Rectal smooth muscle tissue (tissue), 1 donor: Measurements from ENCODE around the gene RAMP3.
A peak's percentile ranks its signal among the peaks of the same experiment; 100 is the strongest.

Experiments used
- H3K27ac ChIP-seq: one replicate; pipeline ENCODE4 v1.7.0; 2013; ENCODE audit warnings: low read depth, low read length, inconsistent platforms
- H3K27me3 ChIP-seq: one replicate; pipeline ENCODE4 v1.7.0; 2013; ENCODE audit warnings: low read length; ENCODE audit not compliant: control insufficient read depth, insufficient read depth
- H3K36me3 ChIP-seq: one replicate; pipeline ENCODE4 v1.7.0; 2013; ENCODE audit warnings: low read length; ENCODE audit not compliant: control insufficient read depth, insufficient read depth
- H3K4me1 ChIP-seq: one replicate; pipeline ENCODE4 v1.7.0; 2013; ENCODE audit warnings: low read length; ENCODE audit not compliant: control insufficient read depth, insufficient read depth
- H3K4me3 ChIP-seq: one replicate; pipeline ENCODE4 v1.7.0; 2013; ENCODE audit warnings: low read length
- H3K9ac ChIP-seq: one replicate; pipeline ENCODE4 v1.7.0; 2013; ENCODE audit warnings: low read length

Gene RAMP3

DNA sequence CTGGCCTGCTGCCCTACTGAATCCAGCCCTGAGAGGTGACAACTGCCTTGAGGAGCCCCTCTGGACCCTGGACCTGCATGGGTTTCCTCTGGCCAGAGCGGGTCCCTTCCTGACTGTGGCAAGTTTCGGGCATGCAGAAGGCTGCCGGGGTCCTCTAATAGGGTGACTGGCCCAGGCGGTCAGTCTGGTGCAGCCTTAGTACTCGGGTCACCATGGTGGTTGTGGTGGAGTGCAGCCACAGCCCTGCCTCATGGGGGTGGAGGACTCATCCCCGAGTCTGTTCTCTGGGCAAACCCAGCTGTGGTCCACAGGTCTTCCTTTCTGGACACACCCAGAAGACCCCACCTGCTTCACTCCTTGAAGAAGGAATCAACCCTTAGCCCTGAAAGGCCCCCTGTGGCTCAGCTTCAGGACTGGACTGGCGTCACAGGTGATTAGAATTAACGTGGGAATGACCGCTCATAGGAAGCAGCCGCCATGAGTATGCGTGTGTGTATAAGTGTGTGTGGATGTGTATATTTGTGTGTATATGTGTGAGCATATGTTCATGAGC lies 28.7 kb downstream of the RAMP3 start:
- Histone ChIP-seq H3K36me3 (no peaks in the 10 kb centered on the region), H3K4me1 (no peaks in the 10 kb centered on the region)

DNA sequence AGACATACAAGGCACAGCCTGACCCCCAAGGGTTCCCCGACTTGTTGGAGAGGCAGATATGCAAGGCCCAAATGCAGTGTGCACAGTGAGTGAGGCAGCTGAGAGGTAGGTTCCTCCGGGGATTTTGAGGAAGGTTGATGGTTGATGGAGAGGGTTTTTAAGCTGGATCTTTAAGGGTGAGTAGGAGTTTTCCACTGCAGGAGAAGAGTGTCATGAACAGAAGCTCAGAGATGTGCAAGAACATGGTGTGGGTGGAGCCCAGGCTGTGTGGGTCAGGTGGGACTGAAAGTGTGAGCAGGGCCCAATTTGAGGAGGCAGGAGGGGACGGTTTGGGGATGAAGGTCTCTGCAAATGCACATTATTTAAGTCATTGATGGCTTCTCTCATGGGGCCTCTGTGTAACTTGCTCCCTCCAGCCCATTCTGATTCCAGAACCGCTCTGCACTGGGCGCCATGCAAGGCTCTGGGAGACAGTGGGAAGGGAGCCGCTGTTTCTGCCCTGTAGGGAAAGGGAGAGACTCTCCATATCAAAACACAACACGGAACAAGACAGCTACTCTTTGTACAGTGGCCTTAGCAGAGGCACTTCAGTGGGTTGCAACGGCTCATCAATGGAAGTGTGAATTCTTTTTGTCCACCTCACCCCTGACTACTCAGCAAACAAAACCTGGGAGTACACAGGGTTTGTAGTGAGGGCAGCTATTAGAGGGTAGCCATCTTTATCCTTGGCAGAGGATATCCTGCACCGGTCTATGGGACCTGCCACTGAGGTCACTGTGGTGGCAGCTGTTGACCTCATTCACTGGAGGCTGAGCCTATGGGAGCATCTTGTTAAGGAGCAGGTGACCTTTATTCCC lies 29.7 kb downstream of the RAMP3 start:
- no peaks in the 10 kb centered on the region for H3K4me1 ChIP-seq
- no peak overlapping the region for H3K9ac ChIP-seq
- no peaks in the 10 kb centered on the region for H3K36me3 ChIP-seq
- H3K27ac ChIP-seq = no peak overlapping the region
- H3K4me3 ChIP-seq = no peak overlapping the region
- no peaks in the 10 kb centered on the region for H3K27me3 ChIP-seq

More for the DNA sequence above, 28.7 kb downstream of the RAMP3 start:
- H3K27ac ChIP-seq = no peak overlapping the region
- no peak overlapping the region for H3K4me3 ChIP-seq
- no peaks in the 10 kb centered on the region for H3K27me3 ChIP-seq
- no peak overlapping the region for H3K9ac ChIP-seq

DNA sequence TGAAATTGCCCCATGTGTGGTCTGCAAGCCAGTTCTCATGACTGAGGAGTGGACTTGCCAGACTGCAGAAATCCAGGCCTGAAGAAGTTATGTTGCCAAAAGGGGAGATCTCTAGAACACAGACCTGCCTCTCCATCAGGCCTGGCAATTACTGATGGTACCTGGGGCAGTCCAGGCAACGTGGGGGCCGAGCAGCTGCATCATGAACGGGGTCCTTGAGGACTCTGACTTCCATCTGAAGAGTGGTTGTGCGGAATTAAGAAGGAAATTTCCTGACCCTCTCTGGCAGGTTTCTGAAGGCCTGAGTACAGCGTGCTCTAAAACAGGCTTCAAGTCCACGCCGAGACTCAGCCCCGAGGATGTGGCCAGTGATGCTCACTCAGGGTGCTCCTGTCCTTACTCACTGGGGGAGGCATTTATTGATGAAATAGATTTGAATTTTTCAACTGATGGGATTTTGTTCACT lies 30.4 kb downstream of the RAMP3 start:
- no peaks in the 10 kb centered on the region for H3K36me3 ChIP-seq
- H3K9ac ChIP-seq = no peak overlapping the region
- H3K4me1 ChIP-seq = no peaks in the 10 kb centered on the region
- no peak overlapping the region for H3K27ac ChIP-seq
- no peaks in the 10 kb centered on the region for H3K27me3 ChIP-seq
- no peak overlapping the region for H3K4me3 ChIP-seq

DNA sequence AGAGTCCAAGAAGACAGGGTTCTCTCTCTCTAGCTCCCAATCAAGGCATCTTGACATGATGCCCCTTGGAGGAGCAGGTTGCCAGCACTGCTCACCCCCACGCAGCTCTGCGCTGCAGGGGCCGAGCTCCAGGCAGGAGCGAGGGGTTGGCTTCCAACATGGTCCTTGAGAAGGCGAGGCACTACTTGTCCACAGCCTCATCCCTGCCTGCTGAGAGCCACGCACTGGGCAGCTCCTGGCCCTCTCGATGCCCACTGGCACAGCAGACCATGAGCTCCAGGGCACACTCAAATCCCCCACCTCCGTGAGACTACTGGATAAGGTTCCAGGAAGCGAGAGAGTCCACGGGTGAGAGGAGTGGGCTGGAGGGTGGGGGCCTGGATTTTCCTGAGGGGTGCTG lies 31.1 kb downstream of the RAMP3 start:
- Histone ChIP-seq H3K36me3 (no peaks in the 10 kb centered on the region), H3K27me3 (no peaks in the 10 kb centered on the region), H3K9ac (no peak overlapping the region), H3K4me3 (no peak overlapping the region), H3K27ac (no peak overlapping the region), H3K4me1 (no peaks in the 10 kb centered on the region)

DNA sequence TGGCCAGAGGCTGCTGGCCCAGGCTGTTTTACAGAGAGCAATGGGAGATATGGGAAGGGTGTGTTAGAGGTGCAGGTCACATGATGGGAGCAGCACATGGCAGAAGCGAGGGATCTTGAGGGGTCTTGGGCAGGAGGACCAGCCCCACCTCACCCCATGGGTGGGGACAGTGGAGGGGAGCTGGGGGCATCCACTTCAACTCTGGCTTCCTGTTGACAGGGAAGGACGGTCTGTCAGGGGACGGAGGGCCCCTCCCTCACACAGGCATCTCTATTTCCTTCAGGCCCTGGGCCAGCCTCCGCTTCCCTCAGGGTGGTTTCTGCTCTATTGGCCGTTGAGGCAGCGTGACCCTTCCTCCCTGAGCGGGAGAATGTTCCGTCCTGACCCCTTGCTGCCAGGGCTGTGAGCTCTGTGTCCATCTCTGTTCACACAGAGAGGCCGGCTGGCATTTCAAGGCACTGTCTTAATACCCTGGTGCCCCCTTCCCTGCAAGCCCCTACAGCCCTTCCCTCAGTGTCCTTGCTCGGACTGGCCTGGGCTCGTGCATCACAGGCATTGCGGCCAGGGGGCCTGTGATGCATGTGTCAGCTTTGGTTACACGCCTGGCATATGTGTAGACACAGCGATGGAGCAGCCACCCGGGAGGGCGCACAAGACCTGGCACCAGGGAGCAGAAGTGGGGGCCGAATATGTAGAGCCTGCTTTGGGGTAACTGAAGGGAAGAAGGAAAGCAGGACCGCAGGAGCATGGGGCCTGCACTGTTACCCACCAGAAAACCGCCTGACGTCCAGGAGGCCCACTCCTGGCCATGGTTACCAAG lies 31.8 kb downstream of the RAMP3 start:
- H3K27ac ChIP-seq = no peak overlapping the region
- no peak overlapping the region for H3K9ac ChIP-seq
- no peak overlapping the region for H3K4me3 ChIP-seq
- H3K4me1 ChIP-seq = no peaks in the 10 kb centered on the region
- H3K36me3 ChIP-seq = no peaks in the 10 kb centered on the region
- H3K27me3 ChIP-seq = no peaks in the 10 kb centered on the region

DNA sequence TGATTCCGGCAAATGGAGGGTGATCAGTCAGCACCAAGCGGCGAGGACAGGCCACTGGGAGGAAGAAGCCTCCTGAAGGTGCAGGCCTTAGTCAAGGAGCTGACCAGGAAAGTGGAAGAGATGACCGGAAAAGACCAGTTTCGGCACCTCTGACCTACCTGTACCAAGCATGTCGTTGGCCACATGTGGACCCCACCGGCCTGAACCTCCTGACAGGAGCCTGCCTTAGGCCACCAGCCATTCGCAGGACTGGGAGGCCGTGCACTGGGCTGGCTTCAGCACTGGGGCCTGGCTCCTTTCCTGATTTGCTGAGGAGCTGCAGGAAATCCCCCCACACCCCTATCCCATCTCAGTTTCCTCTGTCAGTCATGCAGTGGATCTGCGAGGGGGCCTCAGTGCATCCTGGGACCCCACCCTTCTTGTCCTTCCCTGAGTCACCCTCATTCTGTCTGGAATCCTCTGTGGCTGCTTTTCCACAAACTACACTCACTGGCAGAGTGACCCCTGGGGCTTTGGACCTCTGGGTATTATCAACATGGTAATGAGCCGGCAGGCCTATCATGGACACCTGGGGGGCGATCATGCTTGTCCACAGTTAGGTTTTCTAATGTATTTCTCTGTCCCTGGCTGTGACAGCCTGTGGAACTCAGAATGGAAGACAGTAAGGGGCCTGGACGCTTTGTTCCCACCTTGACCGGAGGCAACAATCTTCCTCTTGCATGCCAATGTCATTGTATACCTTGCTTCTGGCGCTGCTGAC lies 33.0 kb downstream of the RAMP3 start:
- Histone ChIP-seq H3K4me3 (no peak overlapping the region), H3K4me1 (no peaks in the 10 kb centered on the region), H3K36me3 (no peaks in the 10 kb centered on the region), H3K27me3 (no peaks in the 10 kb centered on the region), H3K9ac (no peak overlapping the region), H3K27ac (no peak overlapping the region)

DNA sequence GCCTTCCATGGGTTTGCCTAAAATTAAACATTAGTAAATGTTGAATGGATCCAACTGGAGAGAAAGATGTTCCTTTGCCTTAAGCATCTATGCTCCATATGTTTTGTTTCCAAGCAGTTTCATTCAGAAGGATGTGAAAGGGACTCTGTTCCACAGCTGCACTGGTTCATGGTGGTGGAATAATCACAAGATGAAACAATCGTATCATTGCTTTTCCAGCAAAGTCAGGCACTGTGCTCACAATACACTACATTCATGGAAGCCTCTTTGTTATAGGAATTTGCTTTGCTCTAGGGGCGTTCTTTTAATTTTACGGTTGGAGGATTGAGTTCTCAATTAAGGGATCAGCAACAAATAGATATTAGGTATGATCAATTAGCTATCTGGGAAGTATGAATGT lies 33.8 kb downstream of the RAMP3 start:
- no peak overlapping the region for H3K4me3 ChIP-seq
- no peak overlapping the region for H3K9ac ChIP-seq
- no peaks in the 10 kb centered on the region for H3K36me3 ChIP-seq
- no peaks in the 10 kb centered on the region for H3K4me1 ChIP-seq
- no peak overlapping the region for H3K27ac ChIP-seq
- no peaks in the 10 kb centered on the region for H3K27me3 ChIP-seq

DNA sequence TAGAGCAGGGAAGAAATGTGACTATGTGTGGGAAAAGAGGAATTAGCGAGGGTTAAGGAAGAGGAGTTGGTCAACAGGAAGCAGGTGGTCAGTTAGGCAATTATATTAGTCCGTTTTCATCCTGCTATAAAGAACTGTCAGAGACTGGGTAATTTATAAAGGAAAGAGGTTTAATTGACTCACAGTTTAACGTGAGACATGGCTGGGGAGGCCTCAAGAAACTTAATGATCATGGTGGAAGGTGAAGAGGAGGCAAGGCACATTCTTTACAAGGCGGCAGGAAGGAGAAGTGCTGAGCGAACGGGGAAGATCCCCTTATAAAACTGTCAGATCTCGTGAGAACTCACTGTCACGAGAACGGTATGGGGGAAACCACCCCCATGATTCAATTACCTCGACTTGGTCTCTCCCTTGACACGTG lies 35.0 kb downstream of the RAMP3 start:
- no peaks in the 10 kb centered on the region for H3K36me3 ChIP-seq
- H3K4me3 ChIP-seq = peak overlapping the region; percentile 25
- H3K27ac ChIP-seq = no peak overlapping the region
- H3K27me3 ChIP-seq = no peaks in the 10 kb centered on the region
- H3K9ac ChIP-seq = no peak overlapping the region
- H3K4me1 ChIP-seq = no peaks in the 10 kb centered on the region

DNA sequence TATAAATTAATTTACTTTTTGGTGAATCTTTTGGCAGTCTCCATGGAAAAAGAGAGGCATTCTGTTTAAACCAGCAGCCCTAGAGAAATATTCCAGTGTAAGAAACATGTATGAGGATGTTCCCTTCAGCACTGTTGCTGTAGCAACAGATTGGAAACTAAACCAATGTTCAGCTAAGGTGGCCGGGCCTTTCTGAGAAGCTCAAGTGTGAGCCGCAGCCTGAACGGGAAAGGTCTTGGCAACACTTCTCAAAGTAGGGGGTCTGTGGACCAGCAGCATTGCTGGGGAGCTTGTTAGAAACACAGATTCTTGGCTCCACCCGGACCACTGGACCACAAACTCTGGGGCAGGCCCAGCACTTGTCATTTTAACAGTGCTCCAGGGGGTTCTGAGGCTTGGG lies 36.2 kb downstream of the RAMP3 start:
- no peak overlapping the region for H3K4me3 ChIP-seq
- no peak overlapping the region for H3K27ac ChIP-seq
- no peaks in the 10 kb centered on the region for H3K4me1 ChIP-seq
- H3K36me3 ChIP-seq = no peaks in the 10 kb centered on the region
- H3K9ac ChIP-seq = no peak overlapping the region
- no peaks in the 10 kb centered on the region for H3K27me3 ChIP-seq

DNA sequence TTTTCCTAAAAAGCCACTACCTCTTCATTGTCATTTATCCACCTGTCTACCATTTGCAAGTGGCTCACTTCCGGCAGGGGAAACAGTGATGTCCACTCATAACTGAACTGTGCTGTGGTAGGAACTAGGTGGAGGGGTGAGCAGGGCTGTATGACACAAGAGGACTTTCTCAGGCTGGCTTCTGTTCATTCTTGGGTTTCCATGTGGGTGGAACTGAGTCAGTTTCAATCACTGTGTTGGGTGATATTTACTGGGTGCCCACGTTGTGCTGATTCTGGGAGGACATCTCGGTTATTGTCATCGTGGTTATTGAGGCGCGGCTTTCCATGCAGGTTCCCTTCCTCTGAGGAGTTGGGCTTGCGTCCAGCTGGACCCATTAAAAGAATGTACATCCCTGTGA lies 38.8 kb downstream of the RAMP3 start:
- H3K27ac ChIP-seq = no peak overlapping the region
- H3K4me1 ChIP-seq = no peaks in the 10 kb centered on the region
- H3K9ac ChIP-seq = no peak overlapping the region

DNA sequence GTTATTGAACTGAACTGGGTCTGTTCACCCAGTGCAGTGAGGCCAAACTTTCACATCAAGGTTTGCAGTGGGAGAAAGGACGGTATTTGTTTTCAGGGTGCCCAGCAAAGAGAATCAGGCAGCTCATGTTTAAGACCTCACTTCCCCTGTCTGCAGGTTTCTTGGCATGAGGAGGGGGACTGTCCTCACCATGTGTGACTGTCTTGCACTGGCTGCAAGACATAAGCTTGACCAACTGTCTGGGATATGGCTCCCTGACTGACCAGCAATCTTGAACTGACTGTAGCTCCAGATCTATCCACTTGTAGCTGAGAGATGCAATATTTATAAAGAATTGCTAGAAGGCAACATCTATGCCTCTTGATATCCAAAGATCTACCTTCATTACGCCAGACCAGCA lies 39.9 kb downstream of the RAMP3 start:
- Histone ChIP-seq H3K27ac (no peak overlapping the region), H3K4me1 (no peaks in the 10 kb centered on the region), H3K9ac (no peak overlapping the region), H3K27me3 (no peaks in the 10 kb centered on the region), H3K4me3 (no peak overlapping the region), H3K36me3 (no peaks in the 10 kb centered on the region)

More for the DNA sequence above, 38.8 kb downstream of the RAMP3 start:
- Histone ChIP-seq H3K27me3 (no peaks in the 10 kb centered on the region), H3K36me3 (no peaks in the 10 kb centered on the region), H3K4me3 (no peak overlapping the region)

DNA sequence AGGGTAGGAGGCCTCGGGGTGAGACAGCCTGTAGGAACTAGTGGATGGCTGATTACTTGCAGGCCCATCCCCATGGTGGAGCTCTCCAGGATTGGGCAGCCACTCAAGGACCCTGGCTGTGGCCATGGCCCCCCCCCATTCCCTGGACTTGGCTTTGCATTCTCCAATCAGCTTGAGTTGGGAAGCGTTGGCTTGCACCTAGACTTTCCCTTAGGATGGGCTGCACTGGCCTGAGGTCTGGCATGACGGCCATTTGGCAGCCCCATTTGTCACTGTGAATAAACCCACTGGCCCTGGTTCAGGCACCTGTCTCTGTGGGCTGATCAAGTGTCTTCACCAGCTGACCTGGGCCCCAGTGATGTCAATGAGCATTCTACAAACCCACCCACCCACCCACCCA lies 41.4 kb downstream of the RAMP3 start:
- no peak overlapping the region for H3K4me3 ChIP-seq
- H3K36me3 ChIP-seq = no peaks in the 10 kb centered on the region
- H3K9ac ChIP-seq = no peak overlapping the region
- no peak overlapping the region for H3K27ac ChIP-seq
- H3K27me3 ChIP-seq = no peaks in the 10 kb centered on the region
- H3K4me1 ChIP-seq = no peaks in the 10 kb centered on the region
